Right atrium auricular region (tissue), 2 donors: ENCODE data around the gene RYR3. TPM values are rescaled to one million over a fixed set of nuclear protein-coding genes. Genes with fewer than 3 reads are reported as not detected.
"Not testable (repeated sequence)": the region's sequence is repeated elsewhere in the genome, so short reads cannot be mapped to it uniquely, and the experiment has no call there.

Experiments
- DNase-seq: peaks from one replicate; pipeline ENCODE4 v3.0.0-alpha.2; 2019; ENCODE audit warnings: low spot score
- H3K27ac ChIP-seq, 2 donors: fragments of 200-600 bp; sonication (generic); 1 replicate in 1 of 2; 2 replicates in 1 of 2; pipeline ENCODE4 v1.5.1; 2016 to 2019
- H3K27me3 ChIP-seq, 2 donors: fragments of 200-600 bp; sonication (generic); one replicate each; pipeline versions ENCODE4 v1.5.1 to v1.6.0; 2017 to 2019
- H3K36me3 ChIP-seq: fragments of 200-600 bp; sonication (generic); one replicate; pipeline ENCODE4 v1.5.1; 2016
- H3K4me1 ChIP-seq, 2 donors: fragments of 200-600 bp; sonication (generic); one replicate each; pipeline versions ENCODE4 v1.5.1 to v1.6.0; 2017 to 2019
- H3K4me3 ChIP-seq, 2 donors: fragments of 200-600 bp; sonication (generic); 1 replicate in 1 of 2; 2 replicates in 1 of 2; pipeline ENCODE4 v1.5.1; 2017 to 2019; ENCODE audit warnings: mild to moderate bottlenecking in 1 of 2, moderate library complexity in 1 of 2
- H3K9me3 ChIP-seq, 2 donors: fragments of 200-600 bp; sonication (generic); one replicate each; pipeline ENCODE4 v1.5.1; 2019
- CTCF ChIP-seq, 2 donors: fragments of 200-600 bp; sonication (generic); IDR thresholded peaks; one replicate each; pipeline ENCODE4 v1.5.1; 2019; ENCODE audit warnings: antibody characterized with exemption in 2 of 2
- total RNA-seq, 2 donors: library from RNA; depleted of rRNA; stranded (reverse); fragments of >200 nt; gene quantifications; one replicate each; pipeline ENCODE4 v1.1.0, GENCODE V29; 2016

The RYR3 gene
- total RNA-seq, 2 donors from 2014 or later, result 0.08 to 0.11 TPM

- Histone ChIP-seq H3K4me3 (no peak overlapping the region), H3K9me3 (no peaks in the 10 kb centered on the region), H3K27me3 (no peaks in the 10 kb centered on the region), H3K4me1 (no peaks in the 10 kb centered on the region), H3K36me3 (no peaks in the 10 kb centered on the region), H3K27ac (no peak overlapping the region)
- no peak for DNase-seq
- TF ChIP-seq CTCF (IDR thresholded peaks at IDR 0.05), result no peak
Observed at GRCh38 chr15:33592864-33593263, 282.1 kb downstream of the RYR3 start.

- H3K9me3 ChIP-seq, DNase-seq, H3K27ac ChIP-seq, H3K27me3 ChIP-seq, H3K4me3 ChIP-seq, H3K36me3 ChIP-seq, H3K4me1 ChIP-seq: not testable (repeated sequence)
Observed at GRCh38 chr15:33598382-33598781, 287.6 kb downstream of the RYR3 start.

- Histone ChIP-seq H3K4me3 (no peak overlapping the region), H3K9me3 (no peaks in the 10 kb centered on the region), H3K27me3 (no peaks in the 10 kb centered on the region), H3K4me1 (no peaks in the 10 kb centered on the region), H3K27ac (no peak overlapping the region), H3K36me3 (no peaks in the 10 kb centered on the region)
- no peak for DNase-seq
- TF ChIP-seq CTCF (IDR thresholded peaks at IDR 0.05), result no peak
Observed at GRCh38 chr15:33600212-33600611, 289.4 kb downstream of the RYR3 start.

GRCh38 chr15:33601461-33601860 lies 290.7 kb downstream of the RYR3 start:
- Histone ChIP-seq H3K27me3 (no peaks in the 10 kb centered on the region), H3K9me3 (no peaks in the 10 kb centered on the region), H3K36me3 (no peaks in the 10 kb centered on the region), H3K4me3 (no peak overlapping the region), H3K4me1 (no peaks in the 10 kb centered on the region), H3K27ac (no peak overlapping the region)
- no peak for DNase-seq
- TF ChIP-seq CTCF (IDR thresholded peaks at IDR 0.05), result no peak

GRCh38 chr15:33608714-33609113 lies 297.9 kb downstream of the RYR3 start:
- Histone ChIP-seq H3K4me1 (no peaks in the 10 kb centered on the region), H3K36me3 (no peaks in the 10 kb centered on the region), H3K27ac (no peak overlapping the region), H3K4me3 (no peak overlapping the region), H3K27me3 (no peaks in the 10 kb centered on the region), H3K9me3 (no peaks in the 10 kb centered on the region)
- peak in 1 of 2 donors; percentile 30 for TF ChIP-seq CTCF (IDR thresholded peaks at IDR 0.05)
- DNase-seq, result no peak

GRCh38 chr15:33612721-33613304 lies 302.0 kb downstream of the RYR3 start:
- TF ChIP-seq CTCF (IDR thresholded peaks at IDR 0.05), result no peak
- no peak for DNase-seq
- no peaks in the 10 kb centered on the region for H3K27me3 ChIP-seq
- no peaks in the 10 kb centered on the region for H3K9me3 ChIP-seq
- H3K36me3 ChIP-seq, result no peaks in the 10 kb centered on the region
- no peak overlapping the region for H3K27ac ChIP-seq
- H3K4me3 ChIP-seq, result no peak overlapping the region
- H3K4me1 ChIP-seq, result no peaks in the 10 kb centered on the region
